ENCODE data around the gene LDLRAD4.
A peak's percentile ranks its signal among the peaks of the same experiment; 100 is the strongest.
"Not testable (repeated sequence)": the region's sequence is repeated elsewhere in the genome, so short reads cannot be mapped to it uniquely, and the experiment has no call there.

The LDLRAD4 gene

GRCh38 chr18:13260197-13260934 is 41.8 kb downstream of the LDLRAD4 start:
- H3K4me3 ChIP-seq (ENCODE audit: low read length), result no peak overlapping the region
- TF ChIP-seq CTCF (conservative IDR thresholded peaks at IDR 0.05; ENCODE audit: low read depth, low read length), result no peak
- peak; percentile 67 for DNase-seq (ENCODE audit: low read depth)

- no peak for DNase-seq (ENCODE audit: low read depth)
- no peak overlapping the region for H3K4me3 ChIP-seq (ENCODE audit: low read length)
Measured at GRCh38 chr18:13260935-13261640, 42.5 kb downstream of the LDLRAD4 start.

GRCh38 chr18:13261661-13262357 is 43.2 kb downstream of the LDLRAD4 start:
- no peak for TF ChIP-seq CTCF (conservative IDR thresholded peaks at IDR 0.05; ENCODE audit: low read depth, low read length)
- no peak overlapping the region for H3K4me3 ChIP-seq (ENCODE audit: low read length)
- DNase-seq (ENCODE audit: low read depth), result no peak

More at GRCh38 chr18:13260935-13261640, 42.5 kb downstream of the LDLRAD4 start:
- TF ChIP-seq CTCF (conservative IDR thresholded peaks at IDR 0.05; ENCODE audit: low read depth, low read length), result no peak

GRCh38 chr18:13262358-13262680 is 43.8 kb downstream of the LDLRAD4 start:
- not testable (repeated sequence) for H3K4me3 ChIP-seq (ENCODE audit: low read length); DNase-seq (ENCODE audit: low read depth)

GRCh38 chr18:13262839-13263691 is 44.5 kb downstream of the LDLRAD4 start:
- no peak for TF ChIP-seq CTCF (conservative IDR thresholded peaks at IDR 0.05; ENCODE audit: low read depth, low read length)
- no peak overlapping the region for H3K4me3 ChIP-seq (ENCODE audit: low read length)
- DNase-seq (ENCODE audit: low read depth), result no peak

- no peak overlapping the region for H3K4me3 ChIP-seq (ENCODE audit: low read length)
- TF ChIP-seq CTCF (conservative IDR thresholded peaks at IDR 0.05; ENCODE audit: low read depth, low read length), result no peak
- no peak for DNase-seq (ENCODE audit: low read depth)
Measured at GRCh38 chr18:13264091-13265007, 45.8 kb downstream of the LDLRAD4 start.

Measured in retinal pigment epithelial cell (primary cell).